ENCODE data around the gene SMARCC2. TPM values are rescaled to one million over a fixed set of nuclear protein-coding genes. Genes with fewer than 3 reads are reported as not detected.

Gene SMARCC2
- total and polyA plus RNA-seq, 9 of the 15 experiments (the other 6 are each of a cell fraction or from before 2014, with no cell fraction given): 11.9 to 86.0 (median 36.6) TPM

DNA sequence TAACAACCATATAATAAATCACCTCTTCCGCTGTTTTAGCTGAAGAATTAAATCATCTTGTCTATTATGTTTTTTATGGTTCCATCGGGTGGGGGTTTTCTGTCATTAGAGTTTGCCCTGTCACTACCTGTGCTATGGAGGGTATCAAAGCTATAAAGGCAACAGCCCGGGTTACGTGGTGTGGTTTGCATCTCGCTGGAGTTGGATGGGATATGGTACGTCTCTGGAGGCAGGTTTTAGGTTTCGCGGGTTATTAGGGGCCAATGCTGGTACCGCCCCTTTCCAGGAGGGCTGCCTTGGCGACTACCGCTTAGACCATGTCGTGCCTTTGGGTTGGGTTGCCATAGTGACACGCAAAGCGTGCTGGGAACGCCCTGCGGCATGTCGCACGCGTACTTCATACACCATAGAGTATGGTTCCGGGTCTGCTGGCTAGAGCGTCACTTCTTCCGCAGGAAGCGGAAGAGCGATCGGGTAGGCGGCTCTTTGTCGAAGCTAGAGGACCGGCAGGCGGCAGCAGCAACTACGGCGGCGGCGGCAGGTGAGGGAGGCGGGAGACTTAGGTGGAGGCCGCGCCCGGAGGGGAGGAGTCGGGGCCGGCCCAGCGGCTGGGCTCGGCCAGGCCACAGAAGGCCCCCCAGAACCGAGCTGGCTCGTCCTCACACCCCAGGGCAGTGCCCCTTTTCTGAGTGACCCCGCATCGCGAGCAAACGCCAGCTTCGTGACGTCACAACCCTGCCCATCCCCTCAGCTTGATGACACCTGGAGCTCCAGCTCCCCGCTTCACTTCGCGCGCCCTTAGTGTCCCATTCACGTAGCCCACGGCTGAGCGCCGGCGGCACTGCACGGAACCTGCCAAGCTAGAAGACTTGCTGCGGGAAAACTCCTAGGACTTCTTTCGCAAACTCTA lies 71.2 kb downstream of the SMARCC2 start, which contains the start of gene ZC3H10 (continued):
- no peak; the same call in 1 of the 2 replicates for TF ChIP-seq ZNF274 (IDR thresholded peaks at IDR 0.05; ENCODE audit: borderline replicate concordance, low read depth, low read length)
- TF ChIP-seq ZNF12 (CRISPR knock-in tag; IDR thresholded peaks at IDR 0.05): no peak
- TF ChIP-seq KLF16 (IDR thresholded peaks at IDR 0.05): no peak
- TF ChIP-seq, protein P1, sequence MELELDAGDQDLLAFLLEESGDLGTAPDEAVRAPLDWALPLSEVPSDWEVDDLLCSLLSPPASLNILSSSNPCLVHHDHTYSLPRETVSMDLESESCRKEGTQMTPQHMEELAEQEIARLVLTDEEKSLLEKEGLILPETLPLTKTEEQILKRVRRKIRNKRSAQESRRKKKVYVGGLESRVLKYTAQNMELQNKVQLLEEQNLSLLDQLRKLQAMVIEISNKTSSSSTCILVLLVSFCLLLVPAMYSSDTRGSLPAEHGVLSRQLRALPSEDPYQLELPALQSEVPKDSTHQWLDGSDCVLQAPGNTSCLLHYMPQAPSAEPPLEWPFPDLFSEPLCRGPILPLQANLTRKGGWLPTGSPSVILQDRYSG (tag; conservative IDR thresholded peaks at IDR 0.05; ENCODE audit: low read depth): no peak
- 0 out of 2 replicates have a peak, but pooled peaks have one; percentile 1 for TF ChIP-seq NFE2 (IDR thresholded peaks at IDR 0.05; ENCODE audit: low read depth)
- peak; percentile 61; the same call in 1 of the 2 replicates for TF ChIP-seq JUN (IDR thresholded peaks at IDR 0.05; ENCODE audit: borderline replicate concordance, low read depth, low read length)
- no peak; the same call in 1 of the 2 replicates for TF ChIP-seq JUN (CRISPR knock-in tag; IDR thresholded peaks at IDR 0.05; ENCODE audit: borderline replicate concordance)
- no peak for TF ChIP-seq HMG20B (CRISPR knock-in tag; IDR thresholded peaks at IDR 0.05)
- 0 out of 2 replicates have a peak, but pooled peaks have one; percentile 40 for TF ChIP-seq ZNF695 (CRISPR knock-in tag; IDR thresholded peaks at IDR 0.05)
- 0 out of 2 replicates have a peak, but pooled peaks have one; percentile 58 for TF ChIP-seq ZNF766 (CRISPR knock-in tag; conservative IDR thresholded peaks at IDR 0.05)

Measured in K562 (cell line).